GM19035 (cell line): ENCODE data around the gene ZNF768.
"Not testable (repeated sequence)": the region's sequence is repeated elsewhere in the genome, so short reads cannot be mapped to it uniquely, and the experiment has no call there.

Source experiments
- ATAC-seq: cut with Tn5 transposase; IDR thresholded peaks from one replicate; pipeline ENCODE4 v1.9.1; 2021; ENCODE audit not compliant: unreplicated experiment

ZNF768 gene

GRCh38 chr16:30556125-30556473, 29.7 kb upstream of the ZNF768 start:
- ATAC-seq: no peak

DNA sequence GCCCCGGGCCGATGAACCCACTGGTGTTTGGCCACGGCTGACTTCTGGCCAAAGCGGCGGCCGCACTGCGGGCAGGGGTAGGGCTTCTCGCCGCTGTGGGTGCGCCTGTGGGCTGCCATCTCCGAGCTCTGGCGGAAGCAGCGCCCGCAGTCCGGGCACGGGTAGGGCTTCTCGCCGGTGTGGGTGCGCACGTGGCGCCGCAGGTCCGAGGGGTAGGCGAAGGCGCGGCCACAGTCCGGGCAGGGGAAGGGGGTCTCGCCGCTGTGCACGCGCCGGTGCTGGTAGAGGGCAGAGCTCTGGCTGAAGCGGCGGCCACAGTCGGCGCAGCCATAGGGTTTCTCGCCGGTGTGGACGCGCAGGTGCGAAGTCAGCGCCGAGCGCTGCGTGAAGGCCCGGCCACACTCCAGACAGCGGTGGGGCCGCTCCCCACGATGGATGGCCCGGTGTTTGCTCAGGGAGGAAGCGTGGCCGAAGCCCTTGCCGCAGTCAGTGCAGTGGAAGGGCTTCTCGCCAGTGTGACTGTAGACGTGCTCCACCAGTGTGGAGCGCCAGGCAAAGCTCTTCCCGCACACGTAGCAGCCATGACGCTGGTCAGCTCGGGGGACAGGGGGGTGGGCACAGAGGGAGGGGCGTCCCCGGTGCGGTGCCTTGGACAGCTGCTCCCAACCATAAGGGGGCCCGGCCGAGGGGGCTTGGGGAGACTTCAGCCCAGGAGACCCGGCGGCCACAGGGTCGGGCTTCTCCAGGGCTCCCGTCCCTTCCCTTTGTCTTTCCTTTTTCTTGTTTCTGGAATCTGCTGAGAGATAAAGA, 29.2 kb upstream of the ZNF768 start:
- no peak for ATAC-seq

GRCh38 chr16:30554557-30555314, 28.4 kb upstream of the ZNF768 start:
- no peak for ATAC-seq

DNA sequence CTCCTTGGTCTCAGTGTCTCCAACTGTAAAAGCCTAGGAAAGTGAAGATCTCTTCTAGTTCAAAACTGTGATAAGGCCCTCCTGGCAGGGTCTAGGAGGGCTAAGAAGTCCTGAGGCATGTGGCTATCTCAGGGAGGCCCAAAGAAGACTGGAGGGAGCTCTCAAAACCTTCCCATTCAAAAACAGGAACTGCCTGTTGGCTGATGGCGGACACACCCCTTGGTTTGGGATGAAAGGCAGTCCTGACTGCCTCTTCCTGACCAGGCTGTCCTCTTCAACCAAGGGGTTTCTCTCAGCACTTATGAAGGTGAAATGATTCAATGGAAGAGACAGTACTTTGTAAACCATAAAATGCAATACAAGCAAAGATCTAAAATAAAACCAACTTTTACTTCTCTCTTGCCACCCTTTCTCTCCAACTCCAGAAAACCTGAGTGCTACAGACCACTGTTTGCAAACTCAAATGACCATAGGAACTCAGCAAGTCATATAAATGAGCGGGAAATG, 27.1 kb upstream of the ZNF768 start:
- no peak for ATAC-seq

- ATAC-seq: no peak
Observed at GRCh38 chr16:30552956-30553355, 26.6 kb upstream of the ZNF768 start.

DNA sequence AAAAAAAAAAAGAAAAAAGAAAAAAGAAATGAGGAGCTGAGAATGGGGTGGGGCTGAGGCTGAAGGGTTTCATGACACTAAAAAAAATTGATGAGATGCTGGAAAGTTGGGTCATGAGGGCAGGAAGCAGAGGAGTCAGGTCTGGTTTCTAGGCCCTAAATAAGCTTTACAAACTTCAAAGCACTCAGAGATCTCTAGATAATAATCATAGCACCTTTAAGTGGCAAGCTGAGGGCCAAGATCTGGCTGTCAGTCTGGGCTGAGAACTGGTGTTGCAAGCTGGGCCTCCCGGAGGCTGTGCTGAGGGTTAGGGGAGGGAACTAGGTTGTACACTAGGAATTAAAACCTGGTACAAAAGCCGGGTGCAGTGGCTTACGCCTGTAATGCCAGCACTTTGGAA, 25.4 kb upstream of the ZNF768 start:
- ATAC-seq: no peak

DNA sequence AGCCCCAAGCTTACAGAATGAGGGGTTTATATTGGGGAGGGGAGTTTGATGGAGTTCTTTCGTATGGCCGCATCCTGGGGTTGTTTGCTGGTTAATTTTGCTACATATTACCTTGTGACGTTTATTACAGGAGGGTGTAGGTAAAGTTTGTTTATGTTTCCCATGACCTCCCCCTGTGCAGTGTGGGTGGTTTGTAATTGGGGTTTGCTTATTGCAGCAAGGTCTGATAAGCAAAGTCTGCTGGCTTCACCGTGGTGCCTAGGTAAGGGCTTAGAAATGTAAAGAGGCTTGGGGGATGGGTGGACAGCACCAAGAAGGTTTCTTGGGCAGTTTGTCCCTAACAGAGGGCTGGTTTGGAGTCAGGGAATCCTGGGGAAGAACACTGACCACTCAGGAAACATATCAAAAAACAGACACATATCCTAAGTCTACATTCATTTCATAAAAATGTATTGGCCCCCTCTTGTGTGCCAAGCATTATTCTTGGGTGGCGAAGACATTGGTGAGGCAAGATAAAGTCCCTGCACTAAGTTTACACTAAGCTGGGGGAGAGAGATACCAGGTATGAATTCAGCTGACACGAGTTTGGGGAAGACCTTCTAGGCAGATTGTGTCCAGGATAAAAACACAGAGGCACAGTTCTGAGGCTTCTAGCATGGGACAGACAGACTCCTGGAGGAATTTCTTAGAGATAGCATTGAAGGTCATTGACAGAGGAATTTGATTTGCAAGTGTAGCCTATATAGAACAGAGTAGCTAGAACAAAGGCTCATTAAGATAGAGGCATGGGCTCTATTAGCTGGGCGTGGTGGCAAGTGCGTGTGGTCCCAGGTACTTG, 22.3 kb upstream of the ZNF768 start:
- no peak for ATAC-seq

GRCh38 chr16:30546115-30546514, 19.7 kb upstream of the ZNF768 start:
- no peak for ATAC-seq

DNA sequence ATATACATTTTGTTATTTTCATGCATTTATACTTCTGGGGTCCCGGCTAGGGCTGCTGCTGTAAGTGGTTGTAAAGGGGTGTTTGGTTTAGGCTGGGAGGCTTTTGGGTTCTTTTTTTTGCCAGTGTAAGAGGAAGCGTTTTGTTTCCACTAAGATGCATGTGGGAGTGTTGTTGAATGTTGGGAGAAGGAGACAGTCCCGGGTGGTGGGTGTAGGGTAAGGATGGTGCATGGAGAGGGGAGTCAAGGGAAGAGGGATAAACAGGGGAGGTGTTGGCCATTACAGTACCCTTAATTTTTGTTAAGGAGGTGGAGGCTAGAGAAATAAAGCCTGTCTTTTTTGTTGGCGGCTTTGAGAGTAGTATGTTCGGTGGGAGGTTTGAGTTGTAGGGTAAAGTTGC, 16.7 kb upstream of the ZNF768 start:
- no peak for ATAC-seq

GRCh38 chr16:30541502-30542329, 15.3 kb upstream of the ZNF768 start:
- ATAC-seq: no peak

- ATAC-seq: not testable (repeated sequence)
Observed at GRCh38 chr16:30540916-30541464, 14.6 kb upstream of the ZNF768 start.

DNA sequence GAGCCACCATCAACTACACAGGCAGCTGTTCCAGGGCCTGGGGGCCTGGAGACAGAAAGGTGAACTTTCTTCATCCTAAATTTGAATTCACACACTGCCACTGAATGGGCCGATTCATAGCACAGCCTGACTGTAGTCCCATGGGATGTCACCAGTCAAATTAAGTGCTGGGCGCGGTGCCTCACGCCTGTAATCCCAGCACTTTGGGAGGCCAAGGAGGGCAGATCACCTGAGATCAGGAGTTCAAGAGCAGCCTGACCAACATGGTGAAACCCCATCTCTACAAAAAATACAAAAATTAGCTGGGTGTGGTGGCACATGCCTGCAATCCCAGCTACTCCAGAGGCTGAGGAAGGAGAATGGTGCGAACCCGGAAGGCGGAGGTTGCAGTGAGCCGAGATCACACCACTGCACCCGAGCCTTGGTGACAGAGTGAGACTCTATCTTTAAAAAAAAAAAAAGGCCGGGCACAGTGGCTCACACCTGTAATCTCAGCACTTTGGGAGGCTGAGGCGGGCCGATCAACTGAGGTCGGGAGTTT, 13.7 kb upstream of the ZNF768 start:
- not testable (repeated sequence) for ATAC-seq

- no peak for ATAC-seq
Observed at GRCh38 chr16:30539000-30539964, 12.9 kb upstream of the ZNF768 start.

- not testable (repeated sequence) for ATAC-seq
Observed at GRCh38 chr16:30536391-30537024, 10.1 kb upstream of the ZNF768 start.

- ATAC-seq: no peak
Observed at GRCh38 chr16:30535777-30536190, 9.4 kb upstream of the ZNF768 start.

- peak; percentile 13 for ATAC-seq
Observed at GRCh38 chr16:30535106-30535776, 8.9 kb upstream of the ZNF768 start.

DNA sequence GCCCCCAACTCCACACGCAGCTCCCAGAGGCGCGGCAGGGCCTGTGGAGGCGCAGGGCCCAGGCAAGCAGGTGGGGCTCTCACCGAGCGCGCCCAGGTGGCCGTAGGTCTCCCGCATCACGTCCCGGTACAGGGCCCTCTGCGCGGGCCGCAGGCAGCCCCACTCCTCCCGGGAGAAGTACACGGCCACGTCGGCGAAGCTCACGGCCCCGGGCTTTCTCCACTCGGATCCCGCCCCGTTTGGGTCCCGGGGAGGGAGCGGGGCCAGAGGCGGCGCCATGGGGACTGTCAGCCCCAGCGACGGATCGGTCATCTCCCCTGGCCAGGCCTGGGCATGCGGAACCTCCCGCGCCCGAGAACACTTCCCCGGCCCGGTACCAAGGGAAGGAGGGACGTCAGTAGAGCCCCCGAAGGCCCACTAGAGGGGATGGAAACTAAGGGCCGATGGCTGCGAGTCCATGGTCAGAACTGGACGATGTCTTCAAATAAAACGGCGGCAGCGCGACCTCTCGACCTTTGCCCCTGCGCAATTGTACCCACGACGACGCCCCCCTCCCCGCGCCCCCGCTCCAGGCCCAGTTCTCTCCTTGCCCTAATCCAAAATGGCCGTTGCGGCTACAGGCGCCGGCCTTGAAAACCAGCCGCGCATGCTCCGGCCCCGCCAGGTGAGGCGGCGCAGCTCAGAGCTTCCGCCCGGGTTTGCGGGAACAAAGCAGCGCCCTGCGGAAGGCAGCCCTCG, 8.2 kb upstream of the ZNF768 start, which contains the start of gene ZNF747:
Gene ZNF747 (minus strand): TSS at position 491 of the 738 bp plus-strand sequence. CDS start 179 bp downstream, at position 312.
- peak; percentile 74 for ATAC-seq
